Retinal pigment epithelial cell (primary cell): ENCODE data around the gene BTRC.

ENCODE experiments used
- DNase-seq: peaks from one replicate; pipeline ENCODE4 v3.0.0-alpha.2; 2010; ENCODE audit warnings: low read depth
- H3K4me3 ChIP-seq: 2 replicates; pipeline ENCODE4 v1.5.1; 2011; ENCODE audit warnings: mild to moderate bottlenecking, low read length, control low read depth, moderate library complexity
- CTCF ChIP-seq: conservative IDR thresholded peaks from 2 replicates; pipeline ENCODE4 v1.5.1; 2011; ENCODE audit warnings: low read depth, low read length, control low read depth, inconsistent platforms

BTRC gene

GRCh38 chr10:101573885-101574753 lies 220.2 kb downstream of the BTRC start:
- H3K4me3 ChIP-seq: no peak overlapping the region
- DNase-seq: no peak
- no peak for TF ChIP-seq CTCF

- no peak for DNase-seq
These were observed 221.1 kb downstream of the BTRC start for GRCh38 chr10:101575091-101575490.

GRCh38 chr10:101575580-101576210 lies 221.7 kb downstream of the BTRC start:
- TF ChIP-seq CTCF: no peak
- H3K4me3 ChIP-seq: no peak overlapping the region
- no peak for DNase-seq

More at GRCh38 chr10:101575091-101575490, 221.1 kb downstream of the BTRC start:
- no peak overlapping the region for H3K4me3 ChIP-seq
- TF ChIP-seq CTCF: no peak

- no peak for DNase-seq
These were observed 222.4 kb downstream of the BTRC start for GRCh38 chr10:101576211-101576863.

GRCh38 chr10:101577121-101577871 lies 223.3 kb downstream of the BTRC start:
- H3K4me3 ChIP-seq: no peak overlapping the region
- no peak for DNase-seq
- no peak for TF ChIP-seq CTCF

More at GRCh38 chr10:101576211-101576863, 222.4 kb downstream of the BTRC start:
- no peak overlapping the region for H3K4me3 ChIP-seq
- TF ChIP-seq CTCF: no peak

- no peak for DNase-seq
- TF ChIP-seq CTCF: no peak
- no peak overlapping the region for H3K4me3 ChIP-seq
These were observed 224.2 kb downstream of the BTRC start for GRCh38 chr10:101578192-101578591.
